ENCODE measurements around the gene FNIP1.
A peak's percentile ranks its signal among the peaks of the same experiment; 100 is the strongest.
"Not testable (repeated sequence)": the region's sequence is repeated elsewhere in the genome, so short reads cannot be mapped to it uniquely, and the experiment has no call there.

Gene FNIP1

DNA sequence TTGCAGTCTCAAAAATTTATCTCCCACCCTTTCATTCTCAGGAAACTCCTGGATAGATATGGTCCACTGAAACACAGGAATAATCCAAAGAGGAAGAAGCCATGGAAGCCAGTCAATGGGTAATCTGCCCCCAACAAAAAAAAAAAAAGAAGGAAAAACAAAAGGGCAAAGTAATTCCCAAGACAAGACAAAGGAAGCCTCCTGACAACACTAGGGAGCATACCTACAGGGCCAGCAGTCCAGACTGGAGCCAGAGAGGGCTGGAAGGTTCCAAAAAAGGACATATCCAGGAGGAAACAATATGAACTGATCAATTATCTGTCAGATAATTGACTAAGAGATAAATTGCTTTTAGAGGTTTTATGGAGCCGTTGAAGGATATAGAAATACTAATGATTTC, 12.9 kb downstream of the FNIP1 start:
- no peak for DNase-seq (ENCODE audit: insufficient read length)
- TF ChIP-seq POLR2AphosphoS5 (IDR thresholded peaks at IDR 0.05; ENCODE audit: low read depth, low read length) (no peak), POLR2A (IDR thresholded peaks at IDR 0.05; ENCODE audit: low read depth, low read length) (no peak), TAF1 (IDR thresholded peaks at IDR 0.05; ENCODE audit: borderline replicate concordance, low read depth, low read length) (no peak)
- FAIRE-seq: no peak

DNA sequence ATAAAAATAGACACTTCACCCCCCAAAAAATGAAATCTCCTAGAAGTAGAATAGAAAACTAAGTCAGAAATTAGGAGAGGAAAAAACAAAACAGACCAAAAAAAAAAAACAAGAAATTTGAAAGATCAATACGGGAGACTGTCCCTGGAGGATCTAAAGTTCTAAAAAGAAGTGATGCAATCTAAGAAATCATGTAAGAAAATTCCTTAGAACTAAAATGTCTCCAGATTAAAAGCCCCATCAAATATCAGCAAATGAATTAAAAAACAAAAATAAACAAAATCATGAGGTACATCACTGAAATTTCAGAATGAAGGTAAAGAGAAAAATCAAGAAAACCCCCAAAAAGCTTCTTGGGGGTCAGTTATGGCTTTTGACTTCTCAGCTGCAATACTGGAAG, 13.5 kb downstream of the FNIP1 start:
- no peak for DNase-seq (ENCODE audit: insufficient read length)
- no peak for TF ChIP-seq POLR2A (IDR thresholded peaks at IDR 0.05; ENCODE audit: low read depth, low read length)
- no peak for TF ChIP-seq POLR2AphosphoS5 (IDR thresholded peaks at IDR 0.05; ENCODE audit: low read depth, low read length)
- TF ChIP-seq TAF1 (IDR thresholded peaks at IDR 0.05; ENCODE audit: borderline replicate concordance, low read depth, low read length): no peak
- FAIRE-seq: no peak

DNA sequence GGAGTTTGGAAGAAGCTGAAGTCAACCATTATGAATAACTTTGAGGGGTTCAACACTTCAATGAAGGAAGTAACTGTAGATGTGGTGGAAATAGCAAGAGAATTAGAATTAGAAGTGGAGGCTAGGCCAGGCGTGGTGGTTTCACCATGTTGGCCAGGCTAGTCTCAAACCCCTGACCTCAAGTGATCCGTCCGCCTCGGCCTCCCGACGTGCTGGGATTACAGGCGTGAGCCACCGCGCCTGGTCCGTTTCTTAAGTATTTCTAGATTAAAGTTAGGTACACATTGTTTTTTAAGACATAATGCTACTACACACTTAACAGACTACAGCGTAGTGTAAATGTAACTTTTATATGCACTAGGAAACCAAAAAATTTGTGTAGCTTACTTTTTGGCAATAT, 14.1 kb downstream of the FNIP1 start:
- no peak for TF ChIP-seq TAF1 (IDR thresholded peaks at IDR 0.05; ENCODE audit: borderline replicate concordance, low read depth, low read length)
- no peak for TF ChIP-seq POLR2AphosphoS5 (IDR thresholded peaks at IDR 0.05; ENCODE audit: low read depth, low read length)
- no peak for TF ChIP-seq POLR2A (IDR thresholded peaks at IDR 0.05; ENCODE audit: low read depth, low read length)
- no peak for DNase-seq (ENCODE audit: insufficient read length)
- FAIRE-seq: no peak

DNA sequence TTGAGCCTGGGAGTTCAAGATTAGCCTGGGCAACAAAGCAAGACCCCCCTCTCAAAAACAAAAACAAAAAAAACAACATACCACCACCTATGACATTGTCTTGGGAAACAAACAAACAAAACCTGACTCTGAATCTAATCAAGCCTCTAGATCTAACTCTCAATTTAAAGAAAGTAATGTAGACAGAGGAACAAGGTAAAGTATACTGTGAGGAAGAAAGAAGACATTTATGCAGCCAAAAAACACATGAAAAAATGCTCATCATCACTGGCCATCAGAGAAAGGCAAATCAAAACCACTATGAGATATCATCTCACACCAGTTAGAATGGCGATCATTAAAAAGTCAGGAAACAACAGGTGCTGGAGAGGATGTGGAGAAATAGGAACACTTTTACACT, 18.7 kb downstream of the FNIP1 start:
- DNase-seq (ENCODE audit: insufficient read length); FAIRE-seq: not testable (repeated sequence)

DNA sequence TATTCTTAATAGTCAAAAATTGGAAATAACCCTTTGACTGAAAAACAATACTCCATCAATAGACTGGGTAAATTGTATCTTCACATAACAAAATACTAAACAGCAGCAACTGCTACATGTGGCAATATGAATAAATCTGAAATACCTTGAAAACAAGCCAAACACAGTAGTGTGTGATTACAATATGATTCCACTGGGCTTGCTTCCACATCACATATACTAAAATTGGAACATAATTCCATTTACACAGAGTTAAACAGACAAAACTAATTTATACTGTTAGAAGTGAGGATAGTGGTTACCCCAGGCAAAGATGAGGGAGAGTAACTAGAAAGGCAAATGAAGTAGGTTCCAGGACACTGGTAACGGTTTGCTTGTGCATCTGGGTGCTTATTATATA, 20.4 kb downstream of the FNIP1 start:
- no peak for TF ChIP-seq POLR2A (IDR thresholded peaks at IDR 0.05; ENCODE audit: low read depth, low read length)
- no peak for TF ChIP-seq POLR2AphosphoS5 (IDR thresholded peaks at IDR 0.05; ENCODE audit: low read depth, low read length)
- TF ChIP-seq TAF1 (IDR thresholded peaks at IDR 0.05; ENCODE audit: borderline replicate concordance, low read depth, low read length): no peak
- FAIRE-seq: no peak
- DNase-seq (ENCODE audit: insufficient read length): no peak

DNA sequence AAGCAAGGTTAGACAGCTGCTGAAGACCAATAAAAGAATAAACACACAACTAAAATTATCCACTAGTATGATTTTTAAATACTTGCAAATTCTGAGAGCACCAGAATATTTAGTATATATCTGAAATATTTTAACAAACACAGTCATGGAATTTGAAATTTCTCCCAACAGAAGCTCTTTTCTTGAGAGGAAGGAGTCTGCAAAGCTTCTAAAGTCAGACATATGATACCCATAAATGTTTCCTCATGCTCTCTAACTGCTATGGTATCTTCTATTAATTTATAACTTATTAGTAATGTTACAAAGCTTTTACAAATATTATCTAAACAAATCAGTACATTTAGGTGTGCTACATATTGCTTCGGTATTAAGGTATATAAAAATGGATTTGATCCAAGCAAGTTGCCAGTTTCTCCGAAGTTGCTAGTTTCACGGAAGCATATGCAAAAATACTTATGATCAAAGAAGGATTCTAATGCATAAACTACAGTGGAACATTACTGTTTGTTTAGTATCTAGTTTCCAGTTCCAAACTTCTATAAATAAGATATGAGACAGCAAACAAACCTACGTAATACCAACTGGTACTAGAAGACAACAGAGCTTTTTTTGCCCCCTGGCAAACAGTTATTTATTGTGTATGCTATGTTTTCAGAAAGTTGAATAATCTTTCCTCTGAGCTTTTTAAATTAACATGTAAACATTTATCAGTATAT, 22.0 kb downstream of the FNIP1 start:
- DNase-seq (ENCODE audit: insufficient read length): no peak
- TF ChIP-seq POLR2AphosphoS5 (IDR thresholded peaks at IDR 0.05; ENCODE audit: low read depth, low read length) (no peak), POLR2A (IDR thresholded peaks at IDR 0.05; ENCODE audit: low read depth, low read length) (no peak), TAF1 (IDR thresholded peaks at IDR 0.05; ENCODE audit: borderline replicate concordance, low read depth, low read length) (no peak)
- FAIRE-seq: no peak

GRCh38 chr5:131773805-131774204, 23.0 kb downstream of the FNIP1 start:
- no peak for TF ChIP-seq POLR2A (IDR thresholded peaks at IDR 0.05; ENCODE audit: low read depth, low read length)
- TF ChIP-seq POLR2AphosphoS5 (IDR thresholded peaks at IDR 0.05; ENCODE audit: low read depth, low read length): no peak
- TF ChIP-seq TAF1 (IDR thresholded peaks at IDR 0.05; ENCODE audit: borderline replicate concordance, low read depth, low read length): no peak
- no peak for DNase-seq (ENCODE audit: insufficient read length)
- FAIRE-seq: no peak

GRCh38 chr5:131771692-131772091, 25.1 kb downstream of the FNIP1 start:
- FAIRE-seq (no peak), DNase-seq (ENCODE audit: insufficient read length) (no peak)
- TF ChIP-seq POLR2A (IDR thresholded peaks at IDR 0.05; ENCODE audit: low read depth, low read length) (no peak), TAF1 (IDR thresholded peaks at IDR 0.05; ENCODE audit: borderline replicate concordance, low read depth, low read length) (no peak)

- no peak for TF ChIP-seq POLR2A (IDR thresholded peaks at IDR 0.05; ENCODE audit: low read depth, low read length)
- FAIRE-seq: peak; percentile 30
- DNase-seq (ENCODE audit: insufficient read length): no peak
These were observed 26.9 kb downstream of the FNIP1 start for GRCh38 chr5:131769961-131770360.

GRCh38 chr5:131769336-131769735, 27.5 kb downstream of the FNIP1 start:
- DNase-seq (ENCODE audit: insufficient read length) (no peak), FAIRE-seq (no peak)
- no peak for TF ChIP-seq POLR2A (IDR thresholded peaks at IDR 0.05; ENCODE audit: low read depth, low read length)
- TF ChIP-seq POLR2AphosphoS5 (IDR thresholded peaks at IDR 0.05; ENCODE audit: low read depth, low read length): no peak
- no peak for TF ChIP-seq TAF1 (IDR thresholded peaks at IDR 0.05; ENCODE audit: borderline replicate concordance, low read depth, low read length)

DNA sequence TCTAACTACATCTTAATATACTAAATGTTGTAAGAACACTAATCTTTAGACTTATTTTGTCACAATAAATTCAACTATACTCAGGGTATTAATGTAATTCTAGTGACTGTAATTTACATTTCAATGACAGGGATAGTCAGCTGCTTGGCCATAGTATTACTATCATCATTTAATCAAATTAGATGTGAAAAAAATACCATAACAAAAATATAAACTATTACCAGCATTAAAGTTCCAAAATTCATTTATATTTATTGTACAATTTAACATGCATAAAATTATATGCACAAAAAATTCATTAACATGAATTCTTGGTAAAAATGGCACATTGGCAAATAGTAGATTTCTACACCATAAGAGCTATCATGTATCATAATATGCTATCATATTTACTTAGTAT, 28.9 kb downstream of the FNIP1 start:
- TF ChIP-seq POLR2AphosphoS5 (IDR thresholded peaks at IDR 0.05; ENCODE audit: low read depth, low read length) (no peak), POLR2A (IDR thresholded peaks at IDR 0.05; ENCODE audit: low read depth, low read length) (no peak)
- no peak for FAIRE-seq

DNA sequence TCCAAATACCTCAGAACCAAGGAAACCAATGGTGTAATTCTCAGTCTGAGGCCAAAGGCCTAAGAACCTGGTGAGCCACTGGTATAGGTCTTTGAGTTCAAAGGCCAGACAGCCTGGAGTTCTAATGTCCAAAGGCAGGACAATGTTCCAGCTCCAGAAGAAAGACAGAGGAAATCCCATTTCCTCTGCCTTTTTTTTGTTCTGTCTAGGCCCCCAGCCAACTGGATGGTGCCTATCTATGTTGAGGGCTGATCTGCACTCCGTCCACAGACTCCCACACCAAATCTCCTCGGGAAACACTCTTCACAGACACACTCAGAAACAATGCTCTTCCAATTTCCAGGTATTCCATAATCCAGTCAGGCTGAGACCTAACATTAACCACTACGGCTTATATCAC, 30.1 kb downstream of the FNIP1 start:
- no peak for DNase-seq (ENCODE audit: insufficient read length)
- TF ChIP-seq POLR2A (IDR thresholded peaks at IDR 0.05; ENCODE audit: low read depth, low read length) (no peak), TAF1 (IDR thresholded peaks at IDR 0.05; ENCODE audit: borderline replicate concordance, low read depth, low read length) (no peak), POLR2AphosphoS5 (IDR thresholded peaks at IDR 0.05; ENCODE audit: low read depth, low read length) (no peak)

More for the DNA sequence above, 28.9 kb downstream of the FNIP1 start:
- DNase-seq (ENCODE audit: insufficient read length): no peak

GRCh38 chr5:131765261-131765660, 31.6 kb downstream of the FNIP1 start:
- TF ChIP-seq TAF1 (IDR thresholded peaks at IDR 0.05; ENCODE audit: borderline replicate concordance, low read depth, low read length) (no peak), POLR2AphosphoS5 (IDR thresholded peaks at IDR 0.05; ENCODE audit: low read depth, low read length) (no peak), POLR2A (IDR thresholded peaks at IDR 0.05; ENCODE audit: low read depth, low read length) (no peak)
- no peak for FAIRE-seq
- no peak for DNase-seq (ENCODE audit: insufficient read length)

More for the DNA sequence above, 30.1 kb downstream of the FNIP1 start:
- no peak for FAIRE-seq
